Chondrocyte (in vitro differentiated cells): ENCODE results near the gene SMC5. TPM values are rescaled to one million over a fixed set of nuclear protein-coding genes. Genes with fewer than 3 reads are reported as not detected.
A peak's percentile ranks its signal among the peaks of the same experiment; 100 is the strongest.

Experiments used
- DNase-seq: peaks from one replicate; pipeline ENCODE4 v3.0.0; 2021; ENCODE audit warnings: mixed read lengths, low spot score
- H3K27ac Mint-ChIP-seq: one replicate; pipeline ENCODE4 v1.8.0; 2021; ENCODE audit warnings: mild to moderate bottlenecking, moderate library complexity, mixed read lengths; ENCODE audit not compliant: unreplicated experiment
- H3K27me3 Mint-ChIP-seq: 2 replicates; pipeline ENCODE4 v1.8.0; 2021; ENCODE audit warnings: low read depth, mixed read lengths
- H3K36me3 Mint-ChIP-seq: 2 replicates; pipeline ENCODE4 v1.8.0; 2021; ENCODE audit warnings: low read depth, mixed read lengths
- H3K4me1 Mint-ChIP-seq: 2 replicates; pipeline ENCODE4 v1.8.0; 2021; ENCODE audit warnings: low read depth, mild to moderate bottlenecking, mixed read lengths
- H3K4me3 Mint-ChIP-seq: one replicate; pipeline ENCODE4 v1.8.0; 2021; ENCODE audit warnings: mild to moderate bottlenecking, moderate library complexity, mixed read lengths; ENCODE audit not compliant: unreplicated experiment
- H3K9me3 Mint-ChIP-seq: 2 replicates; pipeline ENCODE4 v1.8.0; 2021; ENCODE audit warnings: low read depth, mixed read lengths
- total RNA-seq: library from RNA; stranded (reverse); gene quantifications from 3 replicates; pipeline ENCODE4 v1.2.1, GENCODE V29; 2021
- TF ChIP-seq, protein P1 (sequence below): fragments of 200-600 bp; sonication (generic); IDR thresholded peaks from 2 replicates; pipeline ENCODE4 v1.5.0; 2021; ENCODE audit warnings: antibody characterized with exemption, mild to moderate bottlenecking, moderate library complexity

The SMC5 gene
- total RNA-seq, 1 donor from 2014 or later = 36.4 TPM

- DNase-seq = no peak
- no peaks in the 10 kb centered on the region for H3K27me3 Mint-ChIP-seq
- H3K4me3 Mint-ChIP-seq = no peak overlapping the region
- peaks cover 19% of the 10 kb centered on the region for H3K4me1 Mint-ChIP-seq
- TF ChIP-seq, protein P1, sequence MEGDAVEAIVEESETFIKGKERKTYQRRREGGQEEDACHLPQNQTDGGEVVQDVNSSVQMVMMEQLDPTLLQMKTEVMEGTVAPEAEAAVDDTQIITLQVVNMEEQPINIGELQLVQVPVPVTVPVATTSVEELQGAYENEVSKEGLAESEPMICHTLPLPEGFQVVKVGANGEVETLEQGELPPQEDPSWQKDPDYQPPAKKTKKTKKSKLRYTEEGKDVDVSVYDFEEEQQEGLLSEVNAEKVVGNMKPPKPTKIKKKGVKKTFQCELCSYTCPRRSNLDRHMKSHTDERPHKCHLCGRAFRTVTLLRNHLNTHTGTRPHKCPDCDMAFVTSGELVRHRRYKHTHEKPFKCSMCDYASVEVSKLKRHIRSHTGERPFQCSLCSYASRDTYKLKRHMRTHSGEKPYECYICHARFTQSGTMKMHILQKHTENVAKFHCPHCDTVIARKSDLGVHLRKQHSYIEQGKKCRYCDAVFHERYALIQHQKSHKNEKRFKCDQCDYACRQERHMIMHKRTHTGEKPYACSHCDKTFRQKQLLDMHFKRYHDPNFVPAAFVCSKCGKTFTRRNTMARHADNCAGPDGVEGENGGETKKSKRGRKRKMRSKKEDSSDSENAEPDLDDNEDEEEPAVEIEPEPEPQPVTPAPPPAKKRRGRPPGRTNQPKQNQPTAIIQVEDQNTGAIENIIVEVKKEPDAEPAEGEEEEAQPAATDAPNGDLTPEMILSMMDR = no peak
- peaks cover 37% of the 10 kb centered on the region for H3K36me3 Mint-ChIP-seq
- H3K9me3 Mint-ChIP-seq = peaks cover 9% of the 10 kb centered on the region
- no peak overlapping the region for H3K27ac Mint-ChIP-seq
Observed at GRCh38 chr9:70297141-70297540, 38.4 kb downstream of the SMC5 start.

DNA sequence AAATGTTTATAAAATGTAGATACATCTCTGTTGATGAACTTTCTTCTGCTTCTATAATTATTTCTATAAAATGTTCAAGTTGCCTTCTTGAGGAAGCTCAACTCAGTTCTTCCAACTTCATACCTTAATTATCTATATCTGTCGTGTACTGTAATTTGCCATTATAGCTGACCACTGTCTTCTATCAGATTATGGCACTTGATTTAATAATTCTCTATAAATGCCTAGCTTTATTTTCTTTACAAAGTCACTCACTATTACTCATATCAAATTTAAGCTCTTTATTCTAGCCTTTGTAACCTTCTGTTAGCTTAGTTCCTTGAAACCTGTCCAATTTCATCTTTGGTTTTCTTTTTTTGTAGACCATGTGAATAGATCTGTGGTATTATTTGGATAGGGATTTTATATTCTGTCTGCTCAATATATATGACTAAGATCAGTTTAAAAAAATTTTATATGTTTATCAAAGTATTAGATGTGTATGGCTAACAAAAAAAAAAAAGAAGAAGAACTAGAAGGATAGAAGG, 39.5 kb downstream of the SMC5 start:
- Mint-ChIP-seq H3K9me3 (peaks cover 5% of the 10 kb centered on the region), H3K27me3 (no peaks in the 10 kb centered on the region), H3K36me3 (peaks cover 33% of the 10 kb centered on the region), H3K4me3 (no peak overlapping the region), H3K4me1 (peaks cover 19% of the 10 kb centered on the region), H3K27ac (no peak overlapping the region)
- no peak for DNase-seq
- TF ChIP-seq, protein P1 = no peak

- Mint-ChIP-seq H3K27me3 (no peaks in the 10 kb centered on the region), H3K36me3 (peaks cover 37% of the 10 kb centered on the region), H3K27ac (no peak overlapping the region), H3K9me3 (no peaks in the 10 kb centered on the region), H3K4me3 (no peak overlapping the region), H3K4me1 (peaks cover 3% of the 10 kb centered on the region)
- TF ChIP-seq, protein P1 = no peak
- no peak for DNase-seq
Observed at GRCh38 chr9:70303268-70303667, 44.5 kb downstream of the SMC5 start.

DNA sequence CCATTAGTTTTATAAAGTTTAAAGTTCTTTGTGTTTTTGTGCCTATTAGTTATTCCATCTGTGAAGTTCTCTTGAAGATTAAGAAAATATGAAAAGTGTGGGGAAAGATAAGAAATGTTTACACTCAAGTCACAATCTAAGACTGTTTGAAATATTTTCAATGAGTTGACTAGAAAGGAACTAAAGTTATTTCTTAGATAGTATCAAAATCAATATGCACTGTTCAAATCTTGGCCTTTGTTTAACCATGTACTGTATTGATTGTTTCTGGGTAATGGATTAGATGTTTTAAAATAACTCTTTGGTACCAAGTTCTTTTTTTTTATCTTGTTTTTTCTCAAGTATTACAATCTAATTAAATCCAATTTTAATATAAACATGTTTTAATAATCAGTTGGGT, 46.0 kb downstream of the SMC5 start:
- Mint-ChIP-seq H3K4me1 (no peaks in the 10 kb centered on the region), H3K27ac (peak overlapping the region; percentile 22), H3K27me3 (no peaks in the 10 kb centered on the region), H3K36me3 (peaks cover 38% of the 10 kb centered on the region), H3K9me3 (peaks cover 2% of the 10 kb centered on the region), H3K4me3 (no peak overlapping the region)
- DNase-seq = no peak
- TF ChIP-seq, protein P1 = no peak

GRCh38 chr9:70315389-70315788, 56.6 kb downstream of the SMC5 start:
- Mint-ChIP-seq H3K27me3 (no peaks in the 10 kb centered on the region), H3K4me1 (peaks cover 9% of the 10 kb centered on the region), H3K36me3 (peaks cover 33% of the 10 kb centered on the region), H3K9me3 (no peaks in the 10 kb centered on the region), H3K27ac (peak overlapping the region; percentile 13), H3K4me3 (no peak overlapping the region)
- no peak for DNase-seq
- TF ChIP-seq, protein P1 = no peak
